OCI-LY3 (cell line): ENCODE results near the gene MFRP.

Experiments
- EZH2phosphoT487 ChIP-seq: fragments of 200-600 bp; shearing (Covaris generic); IDR thresholded peaks from 2 replicates; pipeline ENCODE4 v1.6.1; 2018; ENCODE audit warnings: antibody characterized with exemption, mixed run types, low read depth
- TF ChIP-seq, protein P1 (sequence below): fragments of 200-600, 300-600 bp; sonication (generic); IDR thresholded peaks from 2 replicates; pipeline ENCODE4 v1.5.1; 2014; ENCODE audit warnings: antibody characterized with exemption, low read length, low read depth

GRCh38 chr11:119370486-119371046 lies 24.1 kb upstream of the MFRP start:
- TF ChIP-seq, protein P1, sequence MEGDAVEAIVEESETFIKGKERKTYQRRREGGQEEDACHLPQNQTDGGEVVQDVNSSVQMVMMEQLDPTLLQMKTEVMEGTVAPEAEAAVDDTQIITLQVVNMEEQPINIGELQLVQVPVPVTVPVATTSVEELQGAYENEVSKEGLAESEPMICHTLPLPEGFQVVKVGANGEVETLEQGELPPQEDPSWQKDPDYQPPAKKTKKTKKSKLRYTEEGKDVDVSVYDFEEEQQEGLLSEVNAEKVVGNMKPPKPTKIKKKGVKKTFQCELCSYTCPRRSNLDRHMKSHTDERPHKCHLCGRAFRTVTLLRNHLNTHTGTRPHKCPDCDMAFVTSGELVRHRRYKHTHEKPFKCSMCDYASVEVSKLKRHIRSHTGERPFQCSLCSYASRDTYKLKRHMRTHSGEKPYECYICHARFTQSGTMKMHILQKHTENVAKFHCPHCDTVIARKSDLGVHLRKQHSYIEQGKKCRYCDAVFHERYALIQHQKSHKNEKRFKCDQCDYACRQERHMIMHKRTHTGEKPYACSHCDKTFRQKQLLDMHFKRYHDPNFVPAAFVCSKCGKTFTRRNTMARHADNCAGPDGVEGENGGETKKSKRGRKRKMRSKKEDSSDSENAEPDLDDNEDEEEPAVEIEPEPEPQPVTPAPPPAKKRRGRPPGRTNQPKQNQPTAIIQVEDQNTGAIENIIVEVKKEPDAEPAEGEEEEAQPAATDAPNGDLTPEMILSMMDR: no peak
- no peak for TF ChIP-seq EZH2phosphoT487
